GM12873 (cell line): ENCODE results near the gene IL3RA.
A peak's percentile ranks its signal among the peaks of the same experiment; 100 is the strongest.

Source experiments
- TF ChIP-seq, protein P1 (sequence below): IDR thresholded peaks from 2 replicates; pipeline ENCODE4 v1.5.1; 2012; ENCODE audit warnings: low read depth, mild to moderate bottlenecking, moderate library complexity, low read length, control low read depth; ENCODE audit not compliant: insufficient read depth; ENCODE audit errors: missing control alignments

IL3RA gene

DNA sequence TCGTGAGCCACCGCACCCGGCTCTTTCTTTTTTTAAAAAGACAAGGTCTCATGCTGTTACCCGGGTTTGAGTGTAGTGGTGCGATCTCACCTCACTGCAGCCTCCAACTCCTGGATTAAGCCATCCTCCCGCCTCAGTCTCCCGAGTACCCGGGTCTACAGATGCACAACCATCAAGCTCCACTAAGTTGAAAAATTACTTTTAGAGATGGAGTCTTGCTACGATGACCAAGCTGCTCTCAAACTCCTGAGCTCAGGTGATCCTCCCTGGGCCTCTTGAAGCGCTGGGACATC lies 53.4 kb downstream of the IL3RA start:
- TF ChIP-seq, protein P1, sequence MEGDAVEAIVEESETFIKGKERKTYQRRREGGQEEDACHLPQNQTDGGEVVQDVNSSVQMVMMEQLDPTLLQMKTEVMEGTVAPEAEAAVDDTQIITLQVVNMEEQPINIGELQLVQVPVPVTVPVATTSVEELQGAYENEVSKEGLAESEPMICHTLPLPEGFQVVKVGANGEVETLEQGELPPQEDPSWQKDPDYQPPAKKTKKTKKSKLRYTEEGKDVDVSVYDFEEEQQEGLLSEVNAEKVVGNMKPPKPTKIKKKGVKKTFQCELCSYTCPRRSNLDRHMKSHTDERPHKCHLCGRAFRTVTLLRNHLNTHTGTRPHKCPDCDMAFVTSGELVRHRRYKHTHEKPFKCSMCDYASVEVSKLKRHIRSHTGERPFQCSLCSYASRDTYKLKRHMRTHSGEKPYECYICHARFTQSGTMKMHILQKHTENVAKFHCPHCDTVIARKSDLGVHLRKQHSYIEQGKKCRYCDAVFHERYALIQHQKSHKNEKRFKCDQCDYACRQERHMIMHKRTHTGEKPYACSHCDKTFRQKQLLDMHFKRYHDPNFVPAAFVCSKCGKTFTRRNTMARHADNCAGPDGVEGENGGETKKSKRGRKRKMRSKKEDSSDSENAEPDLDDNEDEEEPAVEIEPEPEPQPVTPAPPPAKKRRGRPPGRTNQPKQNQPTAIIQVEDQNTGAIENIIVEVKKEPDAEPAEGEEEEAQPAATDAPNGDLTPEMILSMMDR = no peak

DNA sequence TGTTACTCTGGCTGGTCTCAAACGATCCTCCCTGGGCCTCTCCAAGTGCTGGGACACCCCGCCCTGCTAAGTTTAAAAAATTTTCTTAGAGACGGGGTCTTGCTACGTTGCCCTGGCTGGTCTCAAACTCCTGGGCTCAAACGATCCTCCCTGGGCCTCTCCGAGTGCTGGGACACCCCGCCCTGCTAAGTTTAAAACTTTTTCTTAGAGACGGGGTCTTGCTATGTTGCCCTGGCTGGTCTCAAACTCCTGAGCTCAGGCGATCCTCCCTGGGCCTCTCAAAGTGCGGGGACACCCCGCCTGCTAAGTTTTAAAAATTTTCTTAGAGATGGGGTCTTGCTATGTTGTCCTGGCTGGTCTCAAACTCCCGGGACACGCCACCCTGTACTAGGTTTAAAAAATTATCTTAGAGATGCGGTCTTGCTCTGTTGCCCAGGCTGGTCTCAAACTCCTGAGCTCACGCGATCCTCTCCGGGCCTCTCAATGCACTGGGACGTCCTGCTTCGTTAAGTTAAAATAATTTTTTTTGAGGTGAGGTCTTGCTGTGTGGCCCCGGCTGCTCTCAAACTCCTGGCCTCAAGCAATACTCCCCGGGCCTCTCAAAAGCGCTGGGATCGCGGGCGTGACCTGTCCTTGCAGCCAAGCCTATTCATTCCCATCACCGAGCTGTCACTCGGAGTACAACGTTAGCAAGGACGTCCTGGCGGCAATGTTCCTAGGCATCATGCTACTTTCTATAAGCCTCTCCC lies 54.2 kb downstream of the IL3RA start:
- TF ChIP-seq, protein P1 = no peak

DNA sequence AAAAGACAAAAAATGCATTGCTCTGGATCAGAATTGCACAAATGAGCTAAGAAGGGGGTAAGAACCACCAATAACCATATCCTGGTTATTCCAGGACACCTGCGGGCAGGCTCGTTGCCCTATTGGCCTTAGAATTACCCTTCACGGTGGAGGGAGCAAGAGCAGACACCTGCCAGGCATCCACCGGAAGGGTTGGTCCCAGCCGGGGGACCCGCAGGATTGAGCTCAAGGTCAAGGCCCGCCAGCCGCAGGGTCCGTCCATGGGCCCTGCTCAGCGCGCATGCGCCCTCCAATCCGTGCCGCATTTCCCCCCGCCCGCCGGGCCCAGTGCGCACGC lies 54.8 kb downstream of the IL3RA start:
- TF ChIP-seq, protein P1 = no peak

DNA sequence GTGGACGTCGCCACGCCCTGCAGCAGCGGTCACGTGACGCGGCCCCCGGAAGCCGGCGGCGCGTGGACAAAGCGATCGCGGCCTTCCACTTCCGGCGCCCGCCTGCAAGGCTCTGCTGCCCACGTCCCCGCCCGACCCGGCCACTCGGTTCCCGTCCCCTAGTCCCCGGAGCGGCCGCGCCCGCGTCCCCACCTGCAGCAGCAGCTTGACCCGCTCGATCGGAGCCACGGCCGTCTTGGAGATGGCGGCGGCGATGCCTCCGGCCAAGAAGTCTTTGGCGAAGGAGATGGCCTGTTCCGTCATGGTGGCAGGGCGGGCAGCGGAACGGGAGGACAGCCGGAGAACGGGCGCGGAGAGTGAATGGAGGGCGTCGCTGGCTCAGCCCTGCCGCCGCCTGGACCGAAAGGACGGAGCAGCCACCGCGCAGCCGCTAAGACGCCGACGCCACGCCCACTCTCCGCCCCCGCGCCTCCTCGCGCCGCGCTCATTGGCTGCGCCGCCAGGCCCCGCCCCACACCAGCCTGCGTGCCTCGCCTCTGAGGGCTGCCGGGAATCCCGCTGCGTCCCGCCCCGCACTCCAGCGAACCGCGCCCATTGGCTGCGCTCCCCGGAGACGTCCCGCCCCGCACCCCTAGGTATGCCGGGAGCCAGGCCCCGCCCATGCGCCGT lies 55.3 kb downstream of the IL3RA start, which contains the start of gene SLC25A6:
TSS of gene SLC25A6 (minus strand) at position 407 of the 669 bp plus-strand sequence. CDS start at position 303, 104 bp downstream.
- TF ChIP-seq, protein P1 = peak; percentile 15

DNA sequence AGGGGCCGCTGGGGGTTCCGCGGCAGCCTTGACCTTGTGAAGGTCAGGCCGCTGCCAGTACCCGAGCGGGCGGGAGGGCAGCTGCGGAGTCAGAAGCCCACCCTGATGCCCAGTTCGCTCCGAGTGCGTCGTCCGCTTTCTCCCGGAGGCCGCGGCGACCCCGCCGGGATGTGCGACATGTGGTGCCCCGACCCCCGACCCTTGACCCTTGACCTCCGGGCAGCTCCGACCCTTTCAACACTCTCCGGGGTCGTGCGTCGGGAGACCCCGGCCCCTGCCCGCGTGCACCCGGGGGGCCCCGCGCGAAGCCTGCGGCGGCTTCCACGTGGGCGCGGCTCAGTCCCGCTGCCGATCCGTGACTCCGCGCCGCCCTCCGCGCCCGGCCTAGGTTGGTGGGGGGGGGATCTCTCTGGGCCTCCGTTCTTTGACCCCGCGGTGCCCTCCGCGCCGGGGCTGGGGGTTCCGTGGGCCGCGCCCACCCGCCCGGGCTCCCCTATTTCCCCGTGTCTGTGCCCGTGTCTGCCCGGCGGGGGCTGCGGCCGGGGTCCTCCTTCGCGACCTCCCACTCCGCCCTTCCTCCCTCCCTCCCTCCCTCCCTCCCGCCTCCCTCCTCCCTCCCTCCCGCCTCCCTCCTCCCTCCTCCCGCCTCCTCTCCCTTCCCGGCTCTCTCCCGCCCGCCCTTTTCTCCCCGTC lies 55.9 kb downstream of the IL3RA start:
- TF ChIP-seq, protein P1 = no peak

DNA sequence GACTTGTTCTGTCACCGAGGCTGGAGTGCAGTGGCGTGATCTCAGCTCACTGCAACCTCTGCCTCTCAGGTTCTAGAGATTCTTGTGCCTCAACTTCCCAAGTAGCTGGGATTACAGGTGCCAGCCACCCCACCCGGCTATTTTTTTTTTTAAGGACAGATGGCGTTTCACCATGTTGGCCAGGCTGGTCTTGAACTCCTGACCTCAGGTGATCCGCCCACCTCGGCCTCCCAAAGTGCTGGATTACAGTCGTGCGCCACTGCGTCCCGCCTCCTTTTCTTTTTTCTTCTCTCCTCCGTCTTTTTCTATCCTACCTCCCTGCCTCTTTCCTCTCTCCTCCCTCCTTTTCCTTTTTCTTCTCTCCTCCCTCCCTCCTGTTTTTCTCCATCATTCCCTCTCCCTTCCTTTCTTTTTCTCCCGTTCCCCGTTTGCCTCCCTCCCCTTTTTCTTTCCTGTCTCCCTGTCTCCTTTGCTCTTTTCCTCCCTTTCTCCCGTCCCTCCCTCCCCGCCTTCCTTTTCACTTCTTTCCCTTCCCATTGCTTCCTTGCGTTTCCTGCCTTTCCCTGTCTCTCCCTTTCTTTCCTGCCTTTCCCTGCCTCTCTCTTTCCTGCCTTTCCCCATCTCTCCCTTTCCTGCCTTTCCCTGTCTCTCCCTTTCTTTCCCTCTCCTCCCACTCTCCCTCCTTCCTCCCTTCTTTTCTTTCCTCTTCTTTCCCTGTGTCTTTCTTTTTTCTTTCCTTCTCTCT lies 57.5 kb downstream of the IL3RA start:
- TF ChIP-seq, protein P1 = no peak

DNA sequence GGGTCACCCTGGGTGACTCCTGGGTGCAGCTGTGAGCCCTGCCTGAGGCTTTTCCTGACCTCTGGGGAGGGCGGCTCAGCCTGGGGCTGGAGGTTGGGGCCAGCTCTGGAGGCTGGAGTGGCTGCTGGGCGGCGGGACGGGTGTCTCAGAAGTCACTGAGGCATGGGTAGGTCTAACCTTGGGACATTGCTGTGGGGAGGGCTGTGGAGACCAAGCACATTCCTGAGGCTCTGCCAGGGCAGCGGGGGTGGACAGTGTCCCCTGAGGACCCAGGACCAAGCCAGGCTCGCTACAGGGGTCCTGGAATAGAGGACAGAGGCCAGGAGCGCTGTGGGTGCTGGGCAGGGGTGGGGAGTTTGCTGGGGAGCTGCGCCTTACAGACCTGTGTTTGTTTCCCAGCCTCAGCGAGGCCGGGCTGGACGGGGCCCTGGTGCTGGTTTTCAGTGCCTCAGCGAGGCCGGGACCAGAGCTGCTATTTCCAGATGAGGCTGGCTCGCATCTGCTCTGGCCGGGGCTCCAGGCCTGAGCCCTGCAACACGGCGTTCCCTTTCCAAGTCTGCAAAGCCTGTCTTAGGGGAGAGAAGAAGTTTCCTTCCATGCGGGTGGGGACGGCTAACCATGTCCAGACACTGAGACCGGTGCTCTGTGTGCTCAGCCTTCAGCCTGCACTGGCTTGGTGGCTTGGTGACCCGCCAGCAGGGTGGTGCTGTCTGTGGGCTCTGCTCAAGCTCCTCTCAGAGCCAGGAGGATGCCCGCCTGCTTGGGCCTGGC lies 58.3 kb downstream of the IL3RA start:
- TF ChIP-seq, protein P1 = no peak
